ENCODE data around the gene BRDT.
"Not testable (repeated sequence)": the region's sequence is repeated elsewhere in the genome, so short reads cannot be mapped to it uniquely, and the experiment has no call there.

Gene BRDT

DNA sequence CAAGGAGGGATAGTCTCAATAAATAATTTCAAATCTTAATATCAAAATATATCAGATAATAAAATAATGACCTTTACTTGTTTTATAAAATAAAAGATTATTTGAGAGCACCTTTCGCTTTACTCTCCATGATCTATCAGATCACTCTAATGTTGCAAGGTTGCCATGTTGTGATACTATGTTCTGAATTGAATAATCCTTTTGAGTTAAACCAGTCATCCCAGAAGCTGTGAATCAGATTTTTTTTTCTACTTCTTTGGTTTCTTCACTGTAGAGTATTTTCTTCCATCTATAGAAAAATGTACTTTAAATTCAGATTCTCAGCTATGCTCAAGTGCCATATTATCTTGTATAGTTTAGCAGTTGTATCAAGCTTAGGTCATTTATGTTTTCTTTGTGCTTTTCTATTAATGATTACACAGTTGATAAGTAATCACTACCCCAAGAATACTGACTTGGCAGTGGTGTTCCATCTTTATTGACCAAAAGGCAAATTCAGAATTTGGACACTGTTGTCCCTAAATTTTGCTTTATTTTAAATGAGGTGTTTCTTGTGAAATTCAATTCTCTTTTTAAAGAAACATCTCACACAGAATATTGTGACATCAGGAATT, 32.9 kb downstream of the BRDT start:
- TF ChIP-seq, protein P1, sequence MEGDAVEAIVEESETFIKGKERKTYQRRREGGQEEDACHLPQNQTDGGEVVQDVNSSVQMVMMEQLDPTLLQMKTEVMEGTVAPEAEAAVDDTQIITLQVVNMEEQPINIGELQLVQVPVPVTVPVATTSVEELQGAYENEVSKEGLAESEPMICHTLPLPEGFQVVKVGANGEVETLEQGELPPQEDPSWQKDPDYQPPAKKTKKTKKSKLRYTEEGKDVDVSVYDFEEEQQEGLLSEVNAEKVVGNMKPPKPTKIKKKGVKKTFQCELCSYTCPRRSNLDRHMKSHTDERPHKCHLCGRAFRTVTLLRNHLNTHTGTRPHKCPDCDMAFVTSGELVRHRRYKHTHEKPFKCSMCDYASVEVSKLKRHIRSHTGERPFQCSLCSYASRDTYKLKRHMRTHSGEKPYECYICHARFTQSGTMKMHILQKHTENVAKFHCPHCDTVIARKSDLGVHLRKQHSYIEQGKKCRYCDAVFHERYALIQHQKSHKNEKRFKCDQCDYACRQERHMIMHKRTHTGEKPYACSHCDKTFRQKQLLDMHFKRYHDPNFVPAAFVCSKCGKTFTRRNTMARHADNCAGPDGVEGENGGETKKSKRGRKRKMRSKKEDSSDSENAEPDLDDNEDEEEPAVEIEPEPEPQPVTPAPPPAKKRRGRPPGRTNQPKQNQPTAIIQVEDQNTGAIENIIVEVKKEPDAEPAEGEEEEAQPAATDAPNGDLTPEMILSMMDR (conservative IDR thresholded peaks at IDR 0.05): no peak
- TF ChIP-seq ZFX (IDR thresholded peaks at IDR 0.05): no peak
- H3K27ac ChIP-seq: no peak overlapping the region

DNA sequence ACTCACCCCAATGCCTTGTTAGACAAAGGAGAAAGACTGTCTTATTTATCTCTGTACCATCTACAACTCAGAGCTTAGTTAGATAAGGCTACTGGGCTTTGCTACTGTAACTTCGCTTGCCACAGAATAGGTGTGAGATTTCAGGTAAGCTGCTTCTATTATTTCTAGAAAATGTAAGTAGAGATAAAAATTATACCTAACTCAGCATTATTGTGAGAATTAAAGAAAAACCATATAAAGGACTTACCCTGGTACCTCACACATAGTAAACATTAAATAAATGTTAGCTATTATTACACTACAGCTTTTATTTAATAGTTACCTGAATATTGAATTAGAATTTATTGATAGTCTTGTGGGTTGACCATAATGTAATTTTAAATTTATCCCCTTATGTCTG, 44.1 kb downstream of the BRDT start:
- H3K27ac ChIP-seq: no peak overlapping the region
- TF ChIP-seq, protein P1 (conservative IDR thresholded peaks at IDR 0.05): no peak
- TF ChIP-seq ZFX (IDR thresholded peaks at IDR 0.05): no peak

DNA sequence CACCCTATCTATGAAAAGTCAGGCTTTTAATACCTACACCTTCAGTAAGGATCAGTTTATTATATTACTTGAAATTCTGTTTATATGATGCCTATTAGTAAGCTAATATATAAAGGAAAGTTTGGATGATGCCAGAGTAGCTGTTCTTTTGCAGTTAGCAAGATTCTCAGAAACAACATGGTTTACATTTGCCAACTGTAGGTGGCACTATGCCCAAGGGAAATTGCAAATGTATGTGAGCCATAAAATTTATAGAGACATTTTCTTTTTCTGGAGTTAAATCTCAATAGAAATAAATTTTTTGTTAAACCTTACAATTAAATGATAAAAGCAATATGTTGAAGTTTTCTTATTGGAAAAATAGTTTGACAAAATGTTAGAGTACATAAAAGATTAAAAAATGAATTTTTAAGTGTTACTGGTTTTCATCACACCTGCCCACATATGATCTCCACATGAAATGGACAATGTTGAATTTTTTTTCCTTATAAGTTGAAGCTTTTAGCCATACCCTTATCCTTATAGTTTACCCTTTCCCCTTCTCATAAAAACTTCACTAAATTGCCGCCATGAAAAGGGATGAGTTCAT, 48.5 kb downstream of the BRDT start:
- no peak overlapping the region for H3K27ac ChIP-seq
- TF ChIP-seq, protein P1 (conservative IDR thresholded peaks at IDR 0.05): peak; percentile 85
- TF ChIP-seq ZFX (IDR thresholded peaks at IDR 0.05): no peak

DNA sequence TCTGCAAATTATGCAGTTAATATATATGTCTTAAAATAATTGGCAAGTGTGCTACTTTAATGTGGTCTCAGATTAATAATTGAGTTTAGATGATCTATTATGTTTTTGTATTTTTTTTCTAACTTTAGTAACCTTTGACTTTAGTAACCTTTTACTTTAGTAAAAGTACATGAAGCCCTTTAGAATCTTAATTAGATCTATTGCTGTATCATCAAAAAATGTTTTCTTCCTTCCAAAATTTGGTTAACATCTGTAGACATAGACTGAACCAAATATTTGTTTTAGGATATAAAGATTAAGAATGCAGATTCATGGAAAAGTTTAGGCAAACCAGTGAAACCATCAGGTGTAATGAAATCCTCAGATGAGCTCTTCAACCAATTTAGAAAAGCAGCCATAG, 54.9 kb downstream of the BRDT start:
- no peak for TF ChIP-seq ZFX (IDR thresholded peaks at IDR 0.05)
- TF ChIP-seq, protein P1 (conservative IDR thresholded peaks at IDR 0.05): no peak
- H3K27ac ChIP-seq: no peak overlapping the region

DNA sequence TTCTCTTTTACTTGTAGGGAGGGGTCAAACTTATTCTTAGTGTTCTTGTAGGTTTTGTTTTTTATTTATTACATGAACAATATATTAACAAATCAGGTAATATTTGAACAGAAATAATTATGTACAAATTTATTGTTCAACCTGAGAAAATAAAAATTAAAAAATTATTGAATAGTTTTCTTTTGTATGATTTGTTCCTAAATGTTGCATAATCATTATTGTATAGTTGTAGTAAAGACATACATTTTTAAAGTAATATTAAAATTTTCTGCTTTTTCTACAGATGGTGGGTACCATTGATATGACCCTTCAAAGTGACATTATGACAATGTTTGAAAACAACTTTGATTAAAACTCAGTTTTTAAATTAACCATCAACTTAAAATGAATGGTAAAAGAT, 64.7 kb downstream of the BRDT start:
- no peak overlapping the region for H3K27ac ChIP-seq
- no peak for TF ChIP-seq ZFX (IDR thresholded peaks at IDR 0.05)
- TF ChIP-seq, protein P1 (conservative IDR thresholded peaks at IDR 0.05): no peak

DNA sequence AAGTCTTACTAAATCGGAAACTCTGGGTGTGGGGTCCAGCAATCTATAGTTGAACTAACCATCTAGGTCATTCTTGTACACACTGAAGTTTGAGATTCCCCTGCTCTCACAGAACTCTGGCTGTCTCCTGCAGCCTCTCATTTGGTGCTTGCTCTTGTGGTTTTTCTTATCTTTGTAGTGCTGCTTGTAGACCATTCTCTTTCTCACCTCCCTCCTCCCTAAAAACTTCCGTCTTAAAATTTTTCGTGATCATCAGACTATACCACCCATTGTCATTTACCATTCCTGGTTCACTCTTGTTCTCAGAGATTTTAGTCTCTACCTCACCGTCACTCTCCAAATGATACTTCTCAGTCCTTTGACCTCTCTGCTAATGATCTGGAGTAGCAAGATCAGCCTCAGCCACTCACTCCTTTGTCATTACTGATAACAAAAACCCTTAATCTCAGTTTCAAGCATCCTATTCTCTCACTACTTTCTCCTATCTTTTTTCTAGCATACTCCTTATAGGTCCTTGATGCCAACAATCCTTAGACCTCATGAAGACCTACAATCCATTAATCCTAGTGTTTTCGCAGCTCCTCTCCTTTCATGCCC, 67.6 kb downstream of the BRDT start:
- TF ChIP-seq, protein P1 (conservative IDR thresholded peaks at IDR 0.05): no peak
- TF ChIP-seq ZFX (IDR thresholded peaks at IDR 0.05): no peak

DNA sequence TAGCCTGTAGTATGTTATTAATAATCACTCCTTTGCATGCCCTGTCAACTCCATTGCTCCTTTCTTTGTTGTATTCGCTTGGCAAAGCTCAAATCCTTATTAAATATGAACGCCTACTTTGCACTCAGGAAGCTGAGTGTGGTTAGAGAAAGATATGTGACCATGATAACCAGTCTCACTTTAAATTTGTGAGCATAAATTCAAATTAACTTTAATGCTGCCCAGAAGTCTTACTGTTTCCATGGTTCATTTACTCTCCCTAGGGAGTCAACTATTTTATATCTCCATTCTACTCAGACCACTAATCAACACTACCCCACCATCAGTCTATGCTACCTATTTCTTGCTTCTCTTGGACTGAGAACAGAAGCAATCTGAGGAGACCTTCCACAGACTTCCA, 68.5 kb downstream of the BRDT start:
- TF ChIP-seq ZFX (IDR thresholded peaks at IDR 0.05): no peak
- TF ChIP-seq, protein P1 (conservative IDR thresholded peaks at IDR 0.05): no peak
- no peak overlapping the region for H3K27ac ChIP-seq

More for the DNA sequence above, 67.6 kb downstream of the BRDT start:
- no peak overlapping the region for H3K27ac ChIP-seq

DNA sequence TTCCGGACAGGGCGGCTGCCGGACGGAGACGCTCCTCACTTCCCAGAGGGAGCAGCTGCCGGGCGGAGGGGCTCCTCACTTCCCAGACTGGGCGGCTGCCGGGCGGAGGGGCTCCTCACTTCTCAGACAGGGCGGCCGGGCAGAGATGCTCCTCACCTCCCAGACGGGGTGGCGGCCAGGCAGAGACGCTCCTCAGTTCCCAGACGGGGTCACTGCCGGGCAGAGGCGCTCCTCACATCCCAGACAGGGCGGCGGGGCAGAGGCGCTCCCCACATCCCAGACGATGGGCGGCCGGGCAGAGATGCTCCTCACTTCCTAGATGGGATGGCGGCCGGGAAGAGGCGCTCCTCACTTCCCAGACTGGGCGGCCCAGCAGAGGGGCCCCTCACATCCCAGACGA, 76.8 kb downstream of the BRDT start:
- not testable (repeated sequence) for H3K27ac ChIP-seq

Data from C4-2B (cell line).